ENCODE results near the gene CILP2.

DNA sequence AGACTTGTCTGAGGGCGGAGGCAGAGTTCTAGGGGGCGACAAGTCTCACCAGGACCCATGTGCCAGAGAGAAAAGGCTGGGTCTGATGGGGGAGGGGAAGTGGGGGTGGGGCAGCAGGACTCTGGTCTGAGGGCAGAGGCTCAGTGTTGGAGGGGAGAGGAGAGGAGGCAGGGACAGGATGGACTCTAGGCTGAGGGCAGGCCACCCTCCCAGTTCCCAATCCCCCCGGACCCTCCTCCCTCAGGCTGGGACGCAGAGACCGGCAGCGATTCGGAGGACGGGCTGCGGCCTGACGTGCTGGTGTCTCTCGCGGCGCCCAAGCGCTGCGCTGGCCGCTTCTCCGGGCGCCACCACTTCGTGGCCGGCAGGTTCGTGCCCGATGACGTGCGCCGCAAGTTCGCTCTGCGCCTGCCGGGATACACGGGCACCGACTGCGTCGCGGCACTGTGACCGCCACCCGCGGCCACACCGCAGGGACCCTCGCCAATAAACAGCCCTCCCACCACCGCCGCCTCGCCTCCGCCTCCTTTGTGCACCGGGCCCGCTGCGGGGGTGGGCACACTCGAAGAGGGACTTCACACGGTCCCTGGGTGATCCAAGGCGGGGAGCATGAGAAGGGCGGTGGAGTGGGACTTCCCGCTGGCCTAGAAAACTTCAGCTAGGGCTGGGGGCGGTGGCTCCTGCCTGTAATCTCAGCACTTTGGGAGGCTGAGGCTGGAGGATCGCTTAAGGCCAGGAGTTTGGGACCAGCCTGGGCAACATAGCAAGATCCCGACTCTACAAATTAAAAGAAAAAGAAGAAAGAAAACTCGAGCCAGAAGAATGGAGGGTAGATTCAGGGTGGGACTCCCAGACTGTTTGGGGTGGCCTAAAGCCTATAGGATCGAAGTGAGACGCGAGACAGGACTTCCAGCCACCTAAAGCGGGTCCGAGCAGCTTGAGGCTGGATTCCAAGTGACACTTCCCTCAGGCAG lies 703 bp upstream of the CILP2 start:
- TF ChIP-seq CTCF (IDR thresholded peaks at IDR 0.05) (no peak), POLR2A (IDR thresholded peaks at IDR 0.05) (no peak), POLR2AphosphoS5 (IDR thresholded peaks at IDR 0.05; ENCODE audit: insufficient read depth in 1 of 2, low read depth in 1 of 2) (no peak)
